H1 (cell line): ENCODE results near the gene MPEG1. TPM values are rescaled to one million over a fixed set of nuclear protein-coding genes. Genes with fewer than 3 reads are reported as not detected.

Experiments used
- ASH2L ChIP-seq: fragments of 200-600, 300-600 bp; sonication (generic); IDR thresholded peaks from one replicate; pipeline ENCODE4 v1.7.1; 2017; ENCODE audit warnings: low read length
- CHD1 ChIP-seq: IDR thresholded peaks from 2 replicates; pipeline ENCODE4 v1.6.1; 2012; ENCODE audit warnings: low read depth, low read length, improper control_type of control experiment
- EP300 ChIP-seq, 2 experiments: IDR thresholded peaks; 1 replicate in 1 of 2; 2 replicates in 1 of 2; pipeline ENCODE4 v1.6.1; 2011 to 2012; ENCODE audit warnings: low read depth in 2 of 2, low read length in 2 of 2, mild to moderate bottlenecking in 2 of 2, borderline replicate concordance in 1 of 2, inconsistent platforms in 1 of 2, moderate library complexity in 1 of 2
- GABPA ChIP-seq: IDR thresholded peaks from 2 replicates; pipeline ENCODE4 v1.6.1; 2011; ENCODE audit warnings: mild to moderate bottlenecking, low read length, moderate library complexity, borderline replicate concordance; ENCODE audit not compliant: insufficient read depth
- MAFK ChIP-seq: IDR thresholded peaks from 2 replicates; pipeline ENCODE4 v1.6.1; 2012; ENCODE audit warnings: low read depth, mild to moderate bottlenecking, improper control_type of control experiment, low read length
- POLR2A ChIP-seq, 2 experiments: IDR thresholded peaks; 1 replicate in 1 of 2; 2 replicates in 1 of 2; pipeline ENCODE4 v1.6.1; 2011; ENCODE audit warnings: low read depth in 2 of 2, low read length in 2 of 2, mild to moderate bottlenecking in 2 of 2; ENCODE audit errors: control extremely low read depth in 1 of 2
- SIN3A ChIP-seq, 2 experiments: IDR thresholded peaks in 1 of 2; conservative IDR thresholded peaks in 1 of 2; 2 replicates each; pipeline ENCODE4 v1.6.1; 2011 to 2012; ENCODE audit warnings: low read length in 2 of 2, improper control_type of control experiment in 1 of 2, low read depth in 1 of 2, mild to moderate bottlenecking in 1 of 2
- SRF ChIP-seq: IDR thresholded peaks from 2 replicates; pipeline ENCODE4 v1.6.1; 2011; ENCODE audit warnings: mild to moderate bottlenecking, low read depth, low read length, moderate library complexity
- polyA plus RNA-seq, 7 experiments: library from polyadenylated mRNA; depleted of rRNA in 3 of 7; stranded (reverse) in 5 of 7; unstranded in 2 of 7; fragments of >200 nt in 5 of 7; fragments of 200-250 nt in 2 of 7; gene quantifications; 1 replicate in 5 of 7; 2 replicates in 1 of 7; 4 replicates in 1 of 7; pipeline versions ENCODE4 v1.2.1 to v1.2.3, GENCODE V29; 2011 to 2013; ENCODE audit warnings: missing spikeins in 2 of 7, mixed read lengths in 2 of 7
- total RNA-seq: library from RNA; stranded (reverse); fragmentation: NEBNext Ultra II Directional; extraction: Animal tissue kit (Norgen Biotek cat#: 25700); gene quantifications from 2 replicates; pipeline ENCODE4 v1.2.1, GENCODE V29; 2021

MPEG1 gene
- total and polyA plus RNA-seq, 2 of the 8 experiments (the other 6 are each of a cell fraction or from before 2014, with no cell fraction given): not detected

DNA sequence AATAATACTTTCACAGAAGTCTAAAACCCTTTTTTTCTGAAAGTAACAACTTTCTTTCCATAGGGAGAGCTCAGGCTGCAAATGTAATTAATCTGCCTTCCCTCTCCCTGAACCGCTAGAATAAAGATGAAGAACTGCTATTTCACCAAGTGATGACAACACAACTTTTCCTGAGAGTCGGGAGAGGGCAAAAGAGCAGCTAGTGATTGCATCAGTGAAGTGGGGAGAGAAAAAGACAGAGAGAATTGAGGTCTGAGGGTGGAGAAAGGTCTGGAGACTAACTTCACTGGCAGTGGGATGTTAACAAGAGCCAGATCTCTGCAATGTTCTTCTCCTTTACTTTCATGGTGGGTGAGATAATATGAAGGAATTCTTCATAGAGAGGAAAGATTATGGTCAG, 10.9 kb upstream of the MPEG1 start (continued):
- no peak for TF ChIP-seq CHD1
- no peak for TF ChIP-seq MAFK
- TF ChIP-seq SRF: no peak
- TF ChIP-seq ASH2L: no peak
- no peak for TF ChIP-seq POLR2A (IDR thresholded peaks at IDR 0.05; ENCODE audit: control extremely low read depth in 1 of 2, low read depth in 2 of 2, low read length in 2 of 2)
- no peak for TF ChIP-seq SIN3A (conservative IDR thresholded peaks at IDR 0.05 in 1 of 2, IDR thresholded peaks at IDR 0.05 in 1 of 2; ENCODE audit: low read depth in 1 of 2, low read length in 2 of 2)
- TF ChIP-seq GABPA: no peak
- no peak for TF ChIP-seq EP300 (IDR thresholded peaks at IDR 0.05; ENCODE audit: borderline replicate concordance in 1 of 2, low read depth in 2 of 2, low read length in 2 of 2)
